ENCODE results near the gene CRIM1.

CRIM1 gene

DNA sequence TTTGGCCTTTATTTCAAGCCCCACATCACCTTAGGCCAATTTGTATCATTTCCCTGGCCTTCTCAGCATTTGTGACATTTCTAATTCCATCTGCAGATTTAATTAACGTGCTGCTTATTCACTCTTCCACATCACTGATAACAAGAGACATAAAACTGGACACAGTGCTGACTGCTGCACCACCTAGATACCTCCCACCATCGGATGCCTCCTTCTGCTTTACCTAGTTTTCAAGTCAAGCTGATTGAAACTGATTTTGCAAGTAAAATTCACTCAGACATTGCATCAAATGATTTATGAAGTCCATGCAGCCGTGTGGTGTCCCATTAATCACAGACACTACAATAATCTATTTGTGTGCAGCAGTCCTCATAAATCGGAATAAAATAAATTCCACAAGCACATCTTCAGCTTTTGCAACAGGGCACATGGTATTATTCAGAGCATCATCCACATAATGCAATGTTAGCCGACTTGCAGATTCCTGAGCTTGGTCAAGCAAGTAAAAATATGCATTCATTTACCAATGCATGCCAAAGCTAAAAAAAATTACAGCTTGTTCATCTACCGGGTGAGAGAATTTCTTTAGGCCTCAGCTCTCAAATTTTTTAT lies 15.9 kb upstream of the CRIM1 start:
- Histone ChIP-seq H3K27ac (no peak overlapping the region), H3K27me3 (no peaks in the 10 kb centered on the region), H3K9me3 (no peaks in the 10 kb centered on the region), H3K4me1 (no peaks in the 10 kb centered on the region), H3K4me3 (no peak overlapping the region), H3K36me3 (no peaks in the 10 kb centered on the region)
- TF ChIP-seq, protein P1, sequence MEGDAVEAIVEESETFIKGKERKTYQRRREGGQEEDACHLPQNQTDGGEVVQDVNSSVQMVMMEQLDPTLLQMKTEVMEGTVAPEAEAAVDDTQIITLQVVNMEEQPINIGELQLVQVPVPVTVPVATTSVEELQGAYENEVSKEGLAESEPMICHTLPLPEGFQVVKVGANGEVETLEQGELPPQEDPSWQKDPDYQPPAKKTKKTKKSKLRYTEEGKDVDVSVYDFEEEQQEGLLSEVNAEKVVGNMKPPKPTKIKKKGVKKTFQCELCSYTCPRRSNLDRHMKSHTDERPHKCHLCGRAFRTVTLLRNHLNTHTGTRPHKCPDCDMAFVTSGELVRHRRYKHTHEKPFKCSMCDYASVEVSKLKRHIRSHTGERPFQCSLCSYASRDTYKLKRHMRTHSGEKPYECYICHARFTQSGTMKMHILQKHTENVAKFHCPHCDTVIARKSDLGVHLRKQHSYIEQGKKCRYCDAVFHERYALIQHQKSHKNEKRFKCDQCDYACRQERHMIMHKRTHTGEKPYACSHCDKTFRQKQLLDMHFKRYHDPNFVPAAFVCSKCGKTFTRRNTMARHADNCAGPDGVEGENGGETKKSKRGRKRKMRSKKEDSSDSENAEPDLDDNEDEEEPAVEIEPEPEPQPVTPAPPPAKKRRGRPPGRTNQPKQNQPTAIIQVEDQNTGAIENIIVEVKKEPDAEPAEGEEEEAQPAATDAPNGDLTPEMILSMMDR (IDR thresholded peaks at IDR 0.05) = no peak
- DNase-seq = no peak
- intact Hi-C loops (cut with DNase I; ENCODE audit: low total_unique reads) = no loop called here

DNA sequence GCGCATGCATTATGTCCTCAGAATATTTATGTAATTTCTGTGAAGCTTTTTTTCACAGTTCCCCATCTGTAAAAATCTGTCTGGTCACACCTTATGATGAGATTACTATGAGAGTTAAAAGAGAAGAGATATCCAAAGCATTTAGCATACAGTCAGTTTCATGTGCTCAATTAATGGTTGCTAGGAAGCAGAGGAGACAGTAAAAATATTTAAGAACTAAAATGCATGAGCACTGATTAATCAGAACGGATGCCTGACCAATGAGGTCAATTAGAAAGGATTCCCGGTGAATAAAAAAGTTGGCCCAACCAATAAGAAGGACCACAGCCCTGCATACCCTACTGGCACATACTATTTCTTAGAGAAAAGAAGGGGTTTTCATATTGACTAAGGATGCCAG lies 12.0 kb upstream of the CRIM1 start:
- Histone ChIP-seq H3K4me3 (no peak overlapping the region), H3K27ac (no peak overlapping the region), H3K36me3 (no peaks in the 10 kb centered on the region), H3K9me3 (no peaks in the 10 kb centered on the region), H3K4me1 (no peaks in the 10 kb centered on the region), H3K27me3 (no peaks in the 10 kb centered on the region)
- intact Hi-C loops (cut with DNase I; ENCODE audit: low total_unique reads) = no loop called here
- TF ChIP-seq, protein P1 (IDR thresholded peaks at IDR 0.05) = no peak
- DNase-seq = no peak

DNA sequence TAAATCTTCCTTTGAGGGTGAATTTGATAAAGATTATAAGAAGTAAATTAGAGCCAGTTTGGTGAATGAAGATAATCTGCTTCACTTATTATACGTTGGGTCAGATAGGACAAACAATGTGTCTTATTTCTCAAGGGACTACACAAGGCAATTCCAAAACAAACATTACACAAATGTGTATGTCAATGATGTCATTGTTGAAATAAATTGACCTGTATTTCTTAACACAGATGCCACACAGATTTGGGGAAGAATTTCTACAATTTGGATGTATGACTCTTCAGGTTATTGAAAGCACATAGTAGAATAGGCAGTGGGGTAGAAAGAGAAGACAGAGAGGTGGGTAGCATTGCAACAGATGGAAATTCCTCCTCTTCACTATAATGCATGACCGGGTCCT lies 6.9 kb upstream of the CRIM1 start:
- H3K27me3 ChIP-seq = no peaks in the 10 kb centered on the region
- no peak for DNase-seq
- no peak overlapping the region for H3K4me3 ChIP-seq
- no peaks in the 10 kb centered on the region for H3K36me3 ChIP-seq
- H3K27ac ChIP-seq = no peak overlapping the region
- intact Hi-C loops (cut with DNase I; ENCODE audit: low total_unique reads) = loop anchor here (5.0 kb wide), 1 partner anchor 314 kb away; no protein-coding TSS in a partner anchor
- no peaks in the 10 kb centered on the region for H3K9me3 ChIP-seq
- TF ChIP-seq, protein P1 (IDR thresholded peaks at IDR 0.05) = no peak
- H3K4me1 ChIP-seq = peaks cover 0 to 22% (median 9%) of the 10 kb centered on the region in 4 donors

DNA sequence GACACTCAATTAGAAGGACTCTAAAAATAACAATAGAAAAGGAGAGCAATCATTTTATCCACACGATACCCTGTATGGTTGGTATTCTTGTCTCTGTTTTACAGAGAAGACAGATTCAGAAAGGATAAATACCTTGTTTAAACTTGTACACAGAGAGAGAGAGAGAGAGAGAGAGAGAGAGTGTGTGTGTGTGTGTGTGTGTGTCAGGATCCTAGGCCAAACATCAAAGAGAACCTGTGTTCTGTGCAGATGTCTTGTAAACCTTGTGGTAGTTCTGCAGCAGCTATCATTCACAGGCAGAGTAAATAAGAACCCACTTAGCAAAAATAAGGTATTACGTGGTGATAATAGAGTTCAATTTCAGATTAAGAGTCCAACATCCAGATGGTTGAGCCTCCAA lies 4.3 kb upstream of the CRIM1 start:
- intact Hi-C loops (cut with DNase I; ENCODE audit: low total_unique reads) = loop anchor here (5.0 kb wide), 2 partner anchors 156 to 586 kb away; no protein-coding TSS in a partner anchor
- DNase-seq = no peak
- TF ChIP-seq, protein P1 (IDR thresholded peaks at IDR 0.05) = no peak

DNA sequence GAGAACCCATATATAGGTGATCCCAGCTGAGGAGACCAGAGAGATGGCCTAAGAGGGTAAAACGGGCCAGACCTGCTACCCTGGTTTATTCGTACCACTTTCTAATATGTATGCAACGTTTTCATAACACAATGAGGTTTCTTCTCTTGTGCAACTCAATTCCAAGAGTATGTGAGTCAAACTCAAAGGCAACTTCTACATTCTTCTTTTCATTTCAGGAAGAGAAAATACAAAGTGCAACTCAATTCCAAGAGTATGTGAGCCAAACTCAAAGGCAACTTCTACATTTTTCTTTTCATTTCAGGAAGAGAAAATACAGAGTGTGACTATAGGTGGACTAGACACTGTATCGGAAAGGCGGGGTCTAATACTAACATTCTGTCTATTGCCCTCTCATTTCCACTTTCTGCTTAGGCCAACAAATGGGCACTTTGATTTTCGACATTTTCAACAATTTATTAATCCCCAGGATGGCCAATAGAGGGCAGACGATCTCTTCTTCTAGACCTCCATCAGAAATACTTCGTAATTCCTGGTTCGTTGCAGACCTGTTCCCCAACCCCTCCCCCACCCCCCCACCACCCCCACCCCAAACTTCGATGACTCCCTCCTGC lies 3.7 kb upstream of the CRIM1 start:
- intact Hi-C loops (cut with DNase I; ENCODE audit: low total_unique reads) = loop anchor here (5.0 kb wide), 2 partner anchors 155 to 585 kb away; no protein-coding TSS in a partner anchor
- peaks cover 0 to 34% (median 10%) of the 10 kb centered on the region in 4 donors for H3K4me1 ChIP-seq
- no peak for DNase-seq

More for the DNA sequence above, 4.3 kb upstream of the CRIM1 start:
- H3K27me3 ChIP-seq = no peaks in the 10 kb centered on the region
- H3K9me3 ChIP-seq = no peaks in the 10 kb centered on the region
- H3K4me1 ChIP-seq = peaks cover 0 to 34% (median 10%) of the 10 kb centered on the region in 4 donors
- H3K27ac ChIP-seq = peak overlapping the region in 1 of 2 donors; percentile 17
- H3K4me3 ChIP-seq = no peak overlapping the region
- H3K36me3 ChIP-seq = no peaks in the 10 kb centered on the region

More for the DNA sequence above, 3.7 kb upstream of the CRIM1 start:
- H3K4me3 ChIP-seq = no peak overlapping the region
- peak overlapping the region; percentile 17 to 97 for H3K27ac ChIP-seq
- H3K36me3 ChIP-seq = no peaks in the 10 kb centered on the region
- TF ChIP-seq, protein P1 (IDR thresholded peaks at IDR 0.05) = peak; percentile 70 to 75
- H3K27me3 ChIP-seq = no peaks in the 10 kb centered on the region
- no peaks in the 10 kb centered on the region for H3K9me3 ChIP-seq
